ENCODE results near the gene ATRNL1.

GRCh38 chr10:115398026-115398425 is 304.9 kb downstream of the ATRNL1 start:
- TF ChIP-seq CTCF (IDR thresholded peaks at IDR 0.05) (no peak), POLR2A (IDR thresholded peaks at IDR 0.05) (no peak)
